HuH-7.5 (cell line): ENCODE results near the gene RCN1.
"Not testable (repeated sequence)": the region's sequence is repeated elsewhere in the genome, so short reads cannot be mapped to it uniquely, and the experiment has no call there.

ENCODE experiments used
- DNase-seq: peaks from one replicate; pipeline ENCODE4 v3.0.0; 2011; ENCODE audit warnings: low spot score

Gene RCN1

DNA sequence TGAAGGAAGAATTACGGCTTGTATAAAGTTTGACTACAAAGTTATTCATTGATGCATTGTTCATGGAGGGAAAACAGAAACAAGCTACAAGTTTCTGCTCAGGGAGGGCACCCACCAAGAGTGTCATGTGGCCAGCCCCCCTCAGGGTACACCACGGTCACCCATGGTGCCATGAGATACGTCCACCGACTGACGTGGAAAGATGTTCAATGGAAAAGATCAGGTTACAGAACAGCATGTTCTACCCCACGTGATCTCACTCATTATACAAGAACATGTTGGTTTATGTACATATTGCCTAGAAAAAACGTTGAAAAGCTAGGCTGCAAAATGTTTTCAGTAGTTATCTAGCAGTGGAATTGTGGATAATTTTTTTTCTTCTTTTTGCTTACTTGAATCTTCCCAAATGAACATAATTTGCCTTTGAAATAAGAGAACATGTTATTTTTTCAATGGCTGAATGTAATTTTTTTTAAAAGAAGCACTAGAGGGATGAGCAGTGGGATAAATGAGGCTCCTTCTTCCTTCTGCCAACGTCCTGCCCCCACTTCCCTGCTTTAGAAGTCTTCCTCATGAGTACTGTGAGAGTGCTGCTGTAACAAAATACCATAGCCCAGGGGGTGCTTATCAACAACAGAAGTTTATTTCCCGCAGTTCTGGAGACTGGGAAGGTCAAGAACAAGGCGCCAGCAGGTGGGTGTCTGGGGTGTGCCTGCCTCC, 22.5 kb downstream of the RCN1 start:
- DNase-seq: no peak

DNA sequence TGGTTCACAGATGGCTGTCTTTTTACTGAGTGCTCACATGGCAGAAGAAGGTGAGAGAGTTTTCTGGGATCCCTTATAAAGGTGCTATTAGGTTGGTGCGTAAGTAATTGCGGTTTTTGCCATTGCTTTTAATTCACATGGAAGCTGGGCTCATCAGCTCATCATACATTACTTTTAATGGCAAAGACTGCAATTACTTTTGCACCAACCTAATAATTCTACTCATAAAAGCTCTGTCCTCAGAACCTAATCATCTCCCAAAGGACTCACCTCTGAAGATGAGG, 23.0 kb downstream of the RCN1 start:
- DNase-seq: no peak

DNA sequence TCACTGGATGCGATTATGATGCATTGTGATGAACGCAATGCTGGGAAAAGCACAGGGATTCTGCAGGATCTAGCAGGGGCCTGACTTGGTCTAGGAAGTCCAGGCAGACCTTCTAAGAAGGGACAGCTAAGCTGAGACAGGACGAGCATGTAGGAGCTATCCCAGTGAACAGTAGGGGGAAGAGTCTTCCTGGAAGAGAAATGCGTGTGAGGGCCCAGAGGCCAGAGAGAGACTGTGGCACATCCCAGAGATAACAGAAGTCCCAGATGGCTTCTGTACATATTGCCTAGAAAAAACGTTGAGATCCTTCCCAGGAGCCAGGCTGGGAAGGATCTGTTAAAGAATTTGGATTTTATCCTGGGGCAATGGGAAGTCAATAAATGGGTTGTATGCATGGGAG, 24.6 kb downstream of the RCN1 start:
- DNase-seq: no peak

DNA sequence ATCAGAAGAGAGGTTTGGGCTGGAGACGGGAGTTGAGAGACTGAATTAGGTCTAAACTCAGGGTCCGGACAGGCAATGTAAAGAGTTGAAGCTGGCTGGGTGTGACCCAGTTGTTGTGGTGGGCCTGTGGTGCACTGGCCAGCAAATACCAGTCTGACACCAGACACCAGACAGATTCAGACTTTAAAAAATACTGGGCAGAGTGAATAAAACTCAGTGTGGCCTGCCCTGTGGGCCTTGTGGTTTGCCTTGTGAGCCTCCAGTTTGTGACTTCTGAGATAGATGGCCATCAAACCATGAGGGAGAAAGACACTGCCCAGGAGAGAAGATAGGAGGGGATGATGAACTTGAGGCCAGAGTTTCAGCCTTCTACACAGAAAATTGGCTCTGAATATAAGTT, 25.8 kb downstream of the RCN1 start:
- no peak for DNase-seq

DNA sequence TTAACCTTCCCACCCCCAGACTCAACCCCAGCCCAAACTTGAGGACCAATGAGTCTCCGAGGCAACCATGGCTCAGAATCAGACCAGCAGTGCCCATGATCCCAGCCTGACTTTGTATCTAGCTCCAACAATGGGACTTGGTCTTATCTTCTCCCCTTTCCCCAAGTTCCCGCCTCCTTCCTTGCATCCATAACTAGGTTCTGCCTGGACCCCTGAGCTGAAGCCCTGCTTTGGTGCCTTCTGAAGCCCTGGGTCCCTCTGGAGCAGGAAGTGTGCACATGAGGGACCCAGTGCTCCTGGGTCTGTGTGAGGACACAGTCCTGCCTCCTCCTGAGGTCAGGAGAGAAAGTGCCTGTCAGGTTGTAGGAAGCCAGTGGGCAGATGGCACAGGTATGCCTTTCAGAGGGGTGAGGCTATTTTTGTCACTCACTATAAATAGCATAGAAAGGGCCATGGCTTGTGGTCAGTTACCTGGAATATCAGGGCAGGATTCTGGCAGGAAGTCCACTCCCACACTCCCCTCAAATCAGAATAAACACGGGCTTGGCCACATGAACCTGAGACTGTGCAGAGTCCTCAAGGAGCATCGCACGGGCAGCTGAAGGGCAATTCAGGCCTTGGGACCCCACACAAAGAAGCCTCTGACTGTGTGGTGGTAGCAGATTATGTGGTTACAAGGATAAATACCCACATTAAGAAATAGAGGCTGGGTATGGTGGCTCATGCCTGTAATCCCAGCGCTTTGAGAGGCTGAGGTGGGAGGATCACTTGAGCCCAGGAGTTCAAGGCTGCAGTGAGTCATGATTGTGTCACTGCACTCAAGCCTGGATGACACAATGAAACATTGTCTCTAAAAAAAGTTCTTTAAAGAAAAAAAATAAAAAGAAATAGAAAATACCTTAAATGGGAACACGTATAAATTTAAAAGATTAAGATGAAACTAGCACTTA, 27.4 kb downstream of the RCN1 start:
- no peak for DNase-seq

DNA sequence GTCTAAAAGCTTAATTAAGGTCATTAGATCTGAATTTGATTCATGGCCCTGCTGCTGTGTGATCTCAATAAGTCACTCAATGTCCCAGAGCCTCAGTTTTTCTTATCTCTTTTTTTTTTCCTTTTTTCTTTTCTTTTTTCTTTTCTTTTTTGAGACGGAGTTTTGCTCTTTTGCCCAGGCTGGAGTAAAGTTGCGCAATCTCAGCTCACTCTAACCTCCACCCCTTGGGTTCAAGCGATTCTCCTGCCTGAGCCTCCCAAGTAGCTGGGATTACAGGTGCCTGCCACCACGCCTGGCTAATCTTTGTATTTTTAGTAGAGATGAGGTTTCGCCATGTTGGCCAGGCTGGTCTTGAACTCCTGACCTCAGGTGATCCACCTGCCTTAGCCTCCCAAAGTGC, 28.3 kb downstream of the RCN1 start:
- not testable (repeated sequence) for DNase-seq

DNA sequence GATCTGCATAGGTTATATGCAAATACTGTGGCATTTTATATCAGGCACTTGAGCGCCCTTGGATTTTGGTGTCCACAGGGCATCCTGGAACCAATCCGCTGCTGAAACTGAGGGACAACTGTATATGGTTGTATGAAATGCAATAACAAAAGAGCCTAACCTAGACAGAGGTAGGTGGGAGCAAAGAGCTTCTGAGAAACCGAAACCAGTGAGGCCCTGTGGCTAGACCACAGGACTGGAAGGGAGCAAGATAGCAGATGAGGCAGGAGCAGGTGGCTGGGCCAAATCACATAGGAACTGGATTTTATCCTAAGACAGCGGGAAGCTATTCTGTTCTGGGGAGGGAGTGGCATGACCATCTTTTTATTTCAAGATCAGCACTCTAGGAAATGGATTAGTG, 30.1 kb downstream of the RCN1 start:
- DNase-seq: no peak

DNA sequence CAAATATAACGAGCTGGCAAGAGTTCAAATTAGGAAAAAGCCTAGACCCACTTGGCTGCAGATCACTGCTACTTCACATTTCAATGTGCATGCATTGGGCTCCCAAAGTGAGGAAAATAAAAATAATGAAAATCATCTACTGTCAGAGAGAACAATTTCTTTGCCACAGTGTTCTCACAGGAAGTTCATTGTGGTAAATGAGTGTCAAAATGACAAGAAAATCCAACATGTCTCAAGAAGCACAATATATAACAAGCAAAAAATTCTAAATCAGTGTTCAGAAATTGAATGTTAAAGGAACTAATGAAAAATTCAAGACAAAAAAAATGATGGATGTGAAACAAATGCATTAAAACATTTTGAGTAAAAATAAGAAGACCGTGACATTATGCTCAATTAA, 31.3 kb downstream of the RCN1 start:
- no peak for DNase-seq

DNA sequence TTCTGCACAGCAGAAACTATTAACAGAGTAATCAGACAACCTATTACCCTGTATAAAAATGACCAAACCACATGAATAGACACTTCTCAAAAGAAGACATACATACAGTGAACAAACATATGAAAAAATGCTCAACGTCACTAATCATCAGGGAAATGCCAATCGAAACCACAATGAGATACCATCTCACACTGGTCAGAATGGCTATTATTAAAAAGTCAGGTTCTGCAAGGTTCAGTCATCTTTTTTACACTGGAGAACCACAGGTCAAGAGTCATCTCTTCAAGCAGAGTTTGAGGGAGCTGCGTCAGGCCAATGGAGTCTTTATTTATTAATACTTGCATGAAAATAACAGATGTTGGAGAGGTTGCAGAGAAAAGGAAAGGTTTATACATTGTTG, 40.4 kb downstream of the RCN1 start:
- DNase-seq: no peak

DNA sequence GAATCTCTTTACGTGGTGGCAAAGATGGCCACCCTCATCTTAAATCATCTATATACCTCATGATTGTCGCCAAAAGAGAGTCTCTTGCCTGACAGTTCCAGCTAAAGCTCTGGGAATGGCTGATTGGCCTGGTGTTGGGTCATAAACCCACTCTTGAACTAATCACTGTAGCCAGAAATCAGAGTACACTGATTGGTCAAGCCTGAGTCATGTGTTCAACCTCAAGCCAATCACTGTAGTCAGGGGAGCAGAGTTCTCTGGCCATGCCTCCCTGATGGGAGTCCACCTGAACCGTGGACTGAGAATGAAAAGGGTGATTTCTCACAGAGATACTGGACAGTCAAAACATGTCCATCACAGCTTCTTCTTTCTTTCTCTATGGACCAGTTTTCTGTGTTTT, 45.8 kb downstream of the RCN1 start:
- DNase-seq: no peak

DNA sequence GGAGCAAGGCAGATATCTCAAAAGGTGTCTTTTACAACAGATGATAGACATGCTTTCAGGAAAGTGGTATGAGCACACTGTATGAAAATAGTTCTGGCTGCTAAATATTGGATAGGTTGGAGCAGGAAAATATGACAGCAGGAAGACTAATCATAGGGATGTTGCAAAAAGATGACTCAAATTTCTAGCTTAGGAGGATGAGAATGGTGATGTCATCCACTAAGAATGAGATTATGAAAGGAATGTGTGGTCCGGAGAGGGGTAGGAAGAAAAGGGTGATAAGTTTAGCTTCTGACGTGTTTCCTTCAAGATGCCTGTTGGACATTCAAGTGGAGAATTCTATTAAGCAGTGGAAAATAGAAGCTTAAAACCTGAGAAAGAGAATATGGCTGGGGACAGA, 46.4 kb downstream of the RCN1 start:
- DNase-seq: no peak

DNA sequence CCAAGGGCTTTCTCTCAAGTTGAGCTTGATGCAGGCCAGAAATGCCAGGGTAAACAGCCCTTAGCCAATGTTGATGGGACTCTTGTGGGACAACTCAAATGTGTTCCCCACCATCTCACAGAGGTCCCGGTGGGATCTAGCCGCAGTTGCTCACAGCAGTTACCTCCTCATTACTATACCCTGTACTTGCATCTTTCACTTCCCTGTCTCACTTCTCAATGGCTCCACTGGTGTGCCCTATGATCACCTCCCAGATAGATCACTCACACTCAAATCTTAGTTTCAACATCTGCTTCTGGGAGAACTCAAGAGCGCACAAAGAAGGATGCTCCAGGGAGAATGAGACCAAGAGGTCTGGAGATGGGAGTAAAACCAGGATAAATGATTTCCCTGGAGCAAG, 47.0 kb downstream of the RCN1 start:
- DNase-seq: no peak

DNA sequence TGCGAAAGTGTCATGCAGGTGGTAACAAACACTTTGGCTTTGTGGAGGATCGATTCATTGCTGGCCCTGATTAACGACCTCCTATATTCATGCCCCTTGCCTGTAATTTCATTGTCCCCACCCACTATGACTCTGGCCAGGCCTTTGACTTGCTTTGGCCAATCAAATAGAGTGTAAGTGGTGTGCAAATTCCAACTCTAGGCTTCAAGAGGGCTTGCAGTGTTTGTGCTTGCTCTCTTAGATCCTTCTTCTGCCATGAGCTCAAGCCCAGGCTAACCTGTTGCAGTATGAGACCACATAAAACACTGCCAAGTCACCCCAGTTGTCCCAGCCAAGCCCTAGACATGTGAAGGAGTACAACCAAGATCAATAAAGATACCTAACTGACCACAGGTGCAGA, 48.0 kb downstream of the RCN1 start:
- no peak for DNase-seq

DNA sequence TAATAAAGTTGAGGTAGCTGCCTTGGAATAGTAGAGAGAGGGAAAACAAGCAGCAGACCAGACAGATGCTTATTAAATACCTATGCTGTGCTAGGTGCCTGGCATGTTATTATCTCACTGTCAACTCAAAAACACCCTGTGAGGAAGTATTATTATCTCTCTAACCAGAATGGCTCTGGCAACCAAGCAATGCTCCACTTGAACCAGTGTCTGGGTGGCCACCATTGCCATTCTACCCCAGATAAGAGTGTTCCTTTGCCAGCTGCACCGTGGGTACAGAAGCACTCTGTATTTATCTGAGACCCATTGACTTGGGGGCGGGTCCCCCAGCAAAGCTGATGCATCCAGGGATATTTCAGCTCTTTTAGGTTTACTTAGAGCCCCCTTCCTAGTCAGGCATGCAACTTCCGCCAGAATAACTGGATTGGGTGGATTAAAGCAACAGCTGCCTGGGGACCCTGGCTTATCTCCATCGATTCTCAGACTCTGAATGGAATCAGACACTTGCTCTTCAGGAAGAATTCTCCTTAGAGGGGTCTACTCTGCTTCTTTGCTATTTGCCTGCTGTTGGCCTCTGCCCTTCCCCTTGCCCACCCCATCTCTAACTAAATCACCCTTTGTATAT, 49.1 kb downstream of the RCN1 start:
- no peak for DNase-seq

DNA sequence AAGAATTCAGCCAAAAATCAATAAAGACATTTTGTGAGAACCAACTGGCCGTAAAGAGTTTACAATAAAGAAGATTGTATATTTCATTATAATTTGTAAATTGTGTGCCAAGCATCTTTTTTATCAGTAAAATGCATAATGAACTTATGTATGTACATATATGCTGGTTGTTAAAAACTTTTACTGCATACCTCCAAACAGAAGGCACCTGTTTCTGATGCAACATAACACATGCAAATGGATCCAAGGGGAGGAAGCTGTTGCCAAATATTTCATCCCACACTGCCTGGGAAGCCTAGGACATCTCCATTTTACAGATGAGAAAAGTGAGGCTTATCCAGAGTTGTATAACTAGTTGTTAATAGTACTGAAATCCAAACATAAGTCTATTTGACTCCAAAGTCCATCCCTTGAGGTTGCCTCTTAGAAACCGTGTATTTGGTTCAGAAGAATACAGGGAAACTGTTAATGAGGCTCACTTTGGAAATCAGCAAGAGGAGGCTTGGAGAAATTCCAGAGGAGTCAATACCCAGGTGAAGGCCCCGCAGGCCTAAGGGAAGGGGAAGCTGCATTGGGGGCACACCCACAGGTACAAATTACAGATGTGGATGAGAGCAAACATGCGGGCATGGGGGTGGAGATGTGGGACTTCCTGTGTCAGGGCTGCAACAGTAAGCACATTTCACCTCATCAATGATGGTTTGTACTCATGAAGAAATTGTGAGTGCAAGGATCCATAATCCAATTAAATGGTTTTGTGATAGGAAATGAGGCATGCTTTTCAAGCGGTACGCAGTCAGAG, 51.1 kb downstream of the RCN1 start:
- DNase-seq: no peak

DNA sequence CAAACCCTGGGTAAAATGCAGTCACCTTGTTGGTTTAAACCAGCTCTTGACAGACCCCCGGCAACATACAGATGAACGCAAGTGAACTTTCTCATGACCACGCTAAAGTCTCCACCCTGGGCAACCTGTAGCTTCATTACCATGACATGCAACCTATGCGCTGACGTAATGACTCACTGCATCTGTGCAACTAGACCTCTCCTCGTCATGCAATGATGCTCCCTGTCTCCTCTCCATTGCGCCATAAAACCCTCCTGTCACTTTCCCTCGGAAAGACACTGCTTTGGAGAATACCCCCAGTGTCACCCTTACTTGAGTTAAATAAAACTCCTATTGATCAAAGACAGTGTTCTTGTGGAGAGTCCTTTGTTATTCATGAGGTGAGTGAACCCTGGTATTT, 52.5 kb downstream of the RCN1 start:
- DNase-seq: no peak

DNA sequence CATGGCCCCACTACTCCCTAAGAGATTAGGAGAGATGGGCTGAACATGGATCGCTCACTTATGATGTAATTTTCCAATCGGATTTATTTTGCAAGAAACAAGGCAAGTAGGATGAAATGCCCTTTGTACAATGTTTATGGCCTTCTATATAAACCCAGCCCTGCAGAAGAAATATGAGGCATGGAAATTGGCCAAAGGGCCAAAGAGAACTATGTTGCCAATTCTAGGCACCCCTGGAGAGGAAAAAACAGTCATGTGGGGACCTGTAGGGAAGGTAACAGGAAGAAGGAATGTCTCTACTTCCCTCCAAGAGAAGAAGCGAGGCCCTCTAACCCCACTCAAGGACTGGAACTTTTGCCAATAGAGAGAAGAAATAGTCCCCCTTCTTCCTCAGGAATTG, 54.4 kb downstream of the RCN1 start:
- DNase-seq: no peak

DNA sequence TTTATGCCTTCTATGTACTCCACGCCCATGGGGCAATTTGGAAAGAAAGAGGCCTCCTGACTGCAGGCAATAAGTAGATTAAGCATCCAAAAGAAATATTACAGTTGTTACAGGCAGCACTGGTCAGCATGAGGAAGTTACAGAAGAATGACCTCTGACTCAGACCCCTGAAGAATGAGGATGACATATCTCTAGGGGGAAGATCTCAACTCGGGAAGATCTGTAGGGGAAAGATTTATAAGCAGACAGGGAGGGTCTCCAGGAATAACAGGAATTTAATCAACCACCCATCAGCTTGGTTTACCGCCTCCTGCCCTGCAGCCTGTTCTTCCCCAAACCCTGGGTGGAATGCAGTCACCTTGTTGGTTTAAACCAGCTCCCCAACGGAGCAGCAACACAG, 58.0 kb downstream of the RCN1 start:
- DNase-seq: no peak

DNA sequence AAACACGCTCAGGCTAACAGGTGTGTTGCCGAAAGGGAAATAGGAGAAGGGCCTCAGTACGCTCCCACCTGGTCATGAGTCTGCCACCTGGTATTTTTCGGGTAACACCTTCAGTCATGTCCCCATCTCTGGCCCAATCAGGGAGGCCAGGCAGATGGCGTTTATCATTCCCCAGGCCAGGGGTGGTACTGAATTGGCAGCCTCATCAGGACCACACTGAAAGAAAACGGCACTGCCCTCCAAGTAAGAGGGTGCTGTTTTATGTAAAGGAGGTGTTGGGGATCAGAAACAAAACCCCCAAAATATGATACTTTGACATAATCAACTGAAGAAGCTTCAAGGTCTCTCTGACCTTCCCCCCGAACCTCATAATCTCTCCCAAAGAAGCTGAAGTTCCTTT, 58.9 kb downstream of the RCN1 start:
- DNase-seq: no peak

DNA sequence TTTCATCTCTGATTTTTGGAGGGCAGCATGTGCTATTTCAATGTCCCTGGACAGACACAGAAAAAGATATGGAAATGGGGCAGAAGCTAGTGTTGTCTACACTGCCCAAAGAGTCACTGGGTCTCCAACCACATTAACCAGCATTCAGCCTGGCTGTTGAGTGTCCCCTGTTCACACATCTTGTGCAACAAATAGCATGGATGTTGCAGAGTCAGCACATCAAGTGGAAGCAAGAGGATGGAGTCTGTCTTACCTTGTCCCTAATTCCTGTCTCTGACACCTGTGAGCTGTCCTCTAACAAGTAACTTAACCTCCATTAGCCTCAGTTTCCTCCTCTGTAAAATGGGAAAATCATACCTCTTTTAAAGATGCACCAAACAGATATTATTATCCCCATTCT, 60.2 kb downstream of the RCN1 start:
- no peak for DNase-seq

DNA sequence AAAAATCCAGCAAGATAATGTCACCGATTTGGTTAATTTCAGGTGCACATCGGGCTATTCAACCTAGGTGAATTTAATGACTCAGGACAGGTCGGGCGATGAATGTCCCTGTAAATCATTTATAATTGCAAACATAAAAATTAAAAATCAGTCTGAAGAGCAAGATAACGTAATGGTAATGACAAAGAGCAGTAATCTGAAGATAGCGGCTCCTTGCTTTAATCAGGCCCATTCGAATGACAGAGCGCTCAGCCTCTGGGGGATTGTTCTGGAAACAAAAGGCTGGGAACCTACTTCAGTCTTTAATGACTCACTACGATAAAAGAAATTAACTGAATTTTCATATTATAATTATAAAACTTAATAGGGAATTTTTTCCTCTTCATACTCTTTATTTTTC, 61.3 kb downstream of the RCN1 start:
- no peak for DNase-seq

DNA sequence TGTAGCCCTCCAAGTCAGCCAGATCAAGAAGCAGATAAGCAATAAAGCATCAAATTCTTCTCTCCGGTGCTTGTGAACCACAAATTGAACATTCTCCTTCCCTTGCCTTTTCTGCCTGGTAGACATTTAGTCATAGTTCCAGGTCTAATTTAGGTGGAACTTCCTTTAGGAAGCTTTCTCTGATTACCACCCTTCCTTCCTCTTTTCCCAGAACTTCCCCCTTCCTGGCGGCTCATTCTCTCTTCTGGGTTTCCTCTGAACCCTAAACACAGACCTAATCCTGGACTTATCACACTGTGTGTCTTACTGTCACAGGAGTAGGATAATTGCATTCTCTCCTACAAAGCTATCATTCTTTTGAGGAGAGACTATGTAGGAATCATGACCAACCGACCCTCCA, 61.9 kb downstream of the RCN1 start:
- no peak for DNase-seq

DNA sequence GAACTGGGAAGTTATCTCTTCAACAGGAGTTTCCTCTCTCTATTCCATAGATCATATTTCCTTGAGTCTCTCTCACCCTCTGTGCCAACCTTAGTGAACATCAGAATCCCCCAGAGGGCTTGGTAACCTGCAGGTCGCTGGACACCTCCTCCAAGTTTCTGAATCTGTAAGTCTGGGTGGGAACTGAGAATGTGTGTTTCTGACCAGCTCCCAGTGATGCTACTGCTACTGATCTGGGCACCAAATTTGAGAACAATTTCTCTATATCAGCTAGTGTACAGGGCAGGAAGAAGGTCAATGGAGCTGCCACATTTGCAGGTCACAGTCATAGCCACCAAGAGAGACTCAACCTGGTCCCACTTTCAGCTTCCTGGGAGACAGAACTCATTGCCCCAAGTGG, 62.9 kb downstream of the RCN1 start:
- no peak for DNase-seq
